ENCODE data around the gene PKNOX2. TPM values are rescaled to one million over a fixed set of nuclear protein-coding genes. Genes with fewer than 3 reads are reported as not detected.

Gene PKNOX2
- total and polyA plus RNA-seq, 10 of the 15 experiments (the other 5 are each of a cell fraction or from before 2014, with no cell fraction given): not detected

DNA sequence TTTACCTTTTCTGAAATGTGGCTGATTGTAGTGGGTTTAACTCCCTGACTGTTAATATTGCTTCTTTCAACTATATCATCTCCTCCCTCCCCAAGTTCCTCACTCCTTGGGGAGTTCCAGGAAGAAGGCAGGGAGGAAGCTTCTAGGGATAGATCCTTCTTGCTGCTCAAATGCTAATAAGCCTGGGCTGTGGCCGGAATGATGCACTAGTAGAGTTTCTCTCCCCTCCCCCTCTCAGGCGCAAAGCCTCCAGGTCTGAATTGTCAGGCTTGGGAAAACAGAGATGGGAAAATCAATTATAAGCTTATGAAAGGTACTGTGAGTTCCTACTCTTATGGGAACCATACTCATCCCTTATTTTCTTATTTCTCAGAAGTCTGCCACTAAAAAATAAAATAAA is 300.7 kb downstream of the PKNOX2 start:
- in situ Hi-C loops (cut with MboI): no loop called here
- no peak overlapping the region for H2AFZ ChIP-seq (ENCODE audit: control insufficient read depth, low read depth, low read length)
- RAD21 ChIA-PET (ENCODE audit: unreplicated experiment): no interaction called here
- H3K27me3 ChIP-seq (replicated peaks in 1 of 2; ENCODE audit: control insufficient read depth in 2 of 2, insufficient read depth in 2 of 2, low read length in 1 of 2): no peaks in the 10 kb centered on the region
- WGBS (ENCODE audit: insufficient coverage, insufficient replicate concordance, low lambda C conversion rate, missing lambda C conversion rate): 50% methylated on average over 2 of the region's 2 CpGs
- no peak overlapping the region for H3K27ac ChIP-seq (ENCODE audit: control insufficient read depth, insufficient read depth)
- no peak for DNase-seq (ENCODE audit: low read depth, low spot score)
- POLR2A ChIA-PET: interaction anchor here (0.6 kb wide), 1 partner anchor 16 kb away, joined by 3 read pairs; no protein-coding TSS in a partner anchor
- H3K9me3 ChIP-seq (replicated peaks; ENCODE audit: control insufficient read depth, insufficient read depth, low read length): no peaks in the 10 kb centered on the region
- CTCF ChIA-PET: interaction anchor here (1.4 to 5.6 kb wide), 2 partner anchors 13 to 36 kb away, joined by 3 to 34 read pairs; no protein-coding TSS in a partner anchor
- no peak for ATAC-seq
- TF ChIP-seq, protein P1, sequence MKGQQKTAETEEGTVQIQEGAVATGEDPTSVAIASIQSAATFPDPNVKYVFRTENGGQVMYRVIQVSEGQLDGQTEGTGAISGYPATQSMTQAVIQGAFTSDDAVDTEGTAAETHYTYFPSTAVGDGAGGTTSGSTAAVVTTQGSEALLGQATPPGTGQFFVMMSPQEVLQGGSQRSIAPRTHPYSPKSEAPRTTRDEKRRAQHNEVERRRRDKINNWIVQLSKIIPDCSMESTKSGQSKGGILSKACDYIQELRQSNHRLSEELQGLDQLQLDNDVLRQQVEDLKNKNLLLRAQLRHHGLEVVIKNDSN (IDR thresholded peaks at IDR 0.05; ENCODE audit: borderline replicate concordance, extremely low read length, insufficient read depth, low read depth, low read length): no peak
- TF ChIP-seq, protein P2, sequence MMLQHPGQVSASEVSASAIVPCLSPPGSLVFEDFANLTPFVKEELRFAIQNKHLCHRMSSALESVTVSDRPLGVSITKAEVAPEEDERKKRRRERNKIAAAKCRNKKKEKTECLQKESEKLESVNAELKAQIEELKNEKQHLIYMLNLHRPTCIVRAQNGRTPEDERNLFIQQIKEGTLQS (IDR thresholded peaks at IDR 0.05; ENCODE audit: borderline replicate concordance, extremely low read depth, low read depth, low read length): no peak
- TF ChIP-seq SMARCA5 (IDR thresholded peaks at IDR 0.05): no peak
- H3K79me2 ChIP-seq (ENCODE audit: control insufficient read depth, insufficient read depth, low read length): no peaks in the 10 kb centered on the region
- H3K4me1 ChIP-seq (ENCODE audit: control insufficient read depth, insufficient read depth, low read length): no peaks in the 10 kb centered on the region
- BruUV-seq (replicated peaks): no TSS peak
- no peak for FAIRE-seq
- H3K9ac ChIP-seq (ENCODE audit: control insufficient read depth, insufficient read depth, low read length): no peak overlapping the region
- H3K4me2 ChIP-seq (ENCODE audit: control insufficient read depth, insufficient read depth): no peak overlapping the region
- H4K20me1 ChIP-seq (ENCODE audit: control insufficient read depth, insufficient read depth): no peaks in the 10 kb centered on the region
- intact Hi-C loops (cut with micrococcal nuclease; ENCODE audit: unreplicated experiment): no loop called here
- no peaks in the 10 kb centered on the region; a peak in 1 of 4 replicates for H3K36me3 ChIP-seq (ENCODE audit: control insufficient read depth in 2 of 2, insufficient read depth in 2 of 2, low read length in 1 of 2)
- SMC1A ChIA-PET (ENCODE audit: uncharacterized antibody, unreplicated experiment): no interaction called here
- H3K4me3 ChIP-seq: no peak overlapping the region

DNA sequence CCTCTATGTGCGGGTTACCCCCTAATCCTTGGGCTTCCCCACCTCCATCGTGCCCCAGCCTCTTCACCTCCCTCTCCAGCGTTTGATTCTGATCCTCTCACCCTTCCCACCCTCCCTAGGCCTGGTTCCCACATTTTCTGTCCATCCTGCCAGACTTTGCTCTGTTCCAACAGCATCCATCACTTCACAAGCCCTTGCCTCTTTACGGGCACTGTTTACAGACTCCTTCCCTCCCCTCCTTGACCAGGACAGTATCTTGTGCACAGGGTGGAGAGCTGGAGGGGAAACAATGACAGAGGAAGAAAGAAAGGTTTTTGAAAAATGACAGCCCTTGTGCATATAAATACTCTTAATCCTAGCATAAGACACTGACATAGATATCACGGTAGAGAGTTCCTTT is 301.1 kb downstream of the PKNOX2 start:
- Histone ChIP-seq H3K4me2 (ENCODE audit: control insufficient read depth, insufficient read depth) (no peak overlapping the region), H3K4me3 (no peak overlapping the region), H3K9ac (ENCODE audit: control insufficient read depth, insufficient read depth, low read length) (no peak overlapping the region), H3K27me3 (replicated peaks in 1 of 2; ENCODE audit: control insufficient read depth in 2 of 2, insufficient read depth in 2 of 2, low read length in 1 of 2) (no peaks in the 10 kb centered on the region), H2AFZ (ENCODE audit: control insufficient read depth, low read depth, low read length) (no peak overlapping the region), H3K4me1 (ENCODE audit: control insufficient read depth, insufficient read depth, low read length) (no peaks in the 10 kb centered on the region), H3K36me3 (ENCODE audit: control insufficient read depth in 2 of 2, insufficient read depth in 2 of 2, low read length in 1 of 2) (no peaks in the 10 kb centered on the region; a peak in 1 of 4 replicates), H3K27ac (ENCODE audit: control insufficient read depth, insufficient read depth) (no peak overlapping the region), H3K79me2 (ENCODE audit: control insufficient read depth, insufficient read depth, low read length) (no peaks in the 10 kb centered on the region), H3K9me3 (replicated peaks; ENCODE audit: control insufficient read depth, insufficient read depth, low read length) (no peaks in the 10 kb centered on the region), H4K20me1 (ENCODE audit: control insufficient read depth, insufficient read depth) (no peaks in the 10 kb centered on the region)
- in situ Hi-C loops (cut with MboI) (no loop called here), intact Hi-C loops (cut with micrococcal nuclease; ENCODE audit: unreplicated experiment) (no loop called here)
- BruUV-seq (replicated peaks): no TSS peak
- no peak for ATAC-seq
- DNase-seq (ENCODE audit: low read depth, low spot score): no peak
- SMC1A ChIA-PET (ENCODE audit: uncharacterized antibody, unreplicated experiment): no interaction called here
- CTCF ChIA-PET: interaction anchor here (1.4 to 5.6 kb wide), 2 partner anchors 13 to 36 kb away, joined by 3 to 34 read pairs; no protein-coding TSS in a partner anchor
- WGBS (ENCODE audit: insufficient coverage, insufficient replicate concordance, low lambda C conversion rate, missing lambda C conversion rate): 75% methylated on average over 3 of the region's 5 CpGs
- POLR2A ChIA-PET: interaction anchor here (0.6 kb wide), 1 partner anchor 16 kb away, joined by 3 read pairs; no protein-coding TSS in a partner anchor
- TF ChIP-seq, protein P3, sequence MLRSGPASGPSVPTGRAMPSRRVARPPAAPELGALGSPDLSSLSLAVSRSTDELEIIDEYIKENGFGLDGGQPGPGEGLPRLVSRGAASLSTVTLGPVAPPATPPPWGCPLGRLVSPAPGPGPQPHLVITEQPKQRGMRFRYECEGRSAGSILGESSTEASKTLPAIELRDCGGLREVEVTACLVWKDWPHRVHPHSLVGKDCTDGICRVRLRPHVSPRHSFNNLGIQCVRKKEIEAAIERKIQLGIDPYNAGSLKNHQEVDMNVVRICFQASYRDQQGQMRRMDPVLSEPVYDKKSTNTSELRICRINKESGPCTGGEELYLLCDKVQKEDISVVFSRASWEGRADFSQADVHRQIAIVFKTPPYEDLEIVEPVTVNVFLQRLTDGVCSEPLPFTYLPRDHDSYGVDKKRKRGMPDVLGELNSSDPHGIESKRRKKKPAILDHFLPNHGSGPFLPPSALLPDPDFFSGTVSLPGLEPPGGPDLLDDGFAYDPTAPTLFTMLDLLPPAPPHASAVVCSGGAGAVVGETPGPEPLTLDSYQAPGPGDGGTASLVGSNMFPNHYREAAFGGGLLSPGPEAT (IDR thresholded peaks at IDR 0.05; ENCODE audit: low read depth): no peak
- RAD21 ChIA-PET (ENCODE audit: unreplicated experiment): no interaction called here
- FAIRE-seq: no peak

All from GM12878 (cell line).